Gastroesophageal sphincter (tissue), 4 donors: ENCODE data around the gene HS3ST2. TPM values are rescaled to one million over a fixed set of nuclear protein-coding genes. Genes with fewer than 3 reads are reported as not detected.
"Not testable (repeated sequence)": the region's sequence is repeated elsewhere in the genome, so short reads cannot be mapped to it uniquely, and the experiment has no call there.

Source experiments
- ATAC-seq: fragments of 150-250 bp; one replicate; pipeline ENCODE4 v1.9.1; 2016; ENCODE audit warnings: mild to moderate bottlenecking, moderate library complexity
- H3K27ac ChIP-seq, 4 donors: fragments of 200-600 bp; sonication (generic) in 3 of 4; 1 replicate in 3 of 4; 2 replicates in 1 of 4; pipeline ENCODE4 v1.5.1; 2016 to 2019
- H3K27me3 ChIP-seq: fragments of 200-600 bp; sonication (generic); one replicate; pipeline ENCODE4 v1.5.1; 2019
- H3K36me3 ChIP-seq, 2 donors: fragments of 200-600 bp; sonication (generic); one replicate each; pipeline ENCODE4 v1.5.1; 2019; ENCODE audit warnings: control low read depth in 1 of 2
- H3K4me1 ChIP-seq, 3 donors: fragments of 200-600 bp; sonication (generic); 1 replicate in 2 of 3; 2 replicates in 1 of 3; pipeline ENCODE4 v1.5.1; 2016 to 2019; ENCODE audit warnings: control low read depth in 2 of 3
- H3K4me3 ChIP-seq, 2 donors: fragments of 200-600 bp; sonication (generic); one replicate each; pipeline ENCODE4 v1.5.1; 2019; ENCODE audit warnings: mild to moderate bottlenecking in 1 of 2, moderate library complexity in 1 of 2
- H3K9me3 ChIP-seq, 3 donors: fragments of 200-600 bp; sonication (generic); one replicate each; pipeline ENCODE4 v1.5.1; 2017 to 2019; ENCODE audit warnings: control low read depth in 2 of 3
- EP300 ChIP-seq: sonication (generic); formaldehyde crosslinking; IDR thresholded peaks from one replicate; pipeline ENCODE4 v1.6.1; 2017; ENCODE audit warnings: antibody characterized with exemption, mild to moderate bottlenecking
- POLR2A ChIP-seq, 2 donors: fragments of 450-650 bp; IDR thresholded peaks; one replicate each; pipeline ENCODE4 v1.6.1; 2017; ENCODE audit warnings: antibody characterized with exemption in 2 of 2, mild to moderate bottlenecking in 2 of 2, moderate library complexity in 1 of 2
- POLR2AphosphoS5 ChIP-seq: sonication (generic); formaldehyde crosslinking; IDR thresholded peaks from one replicate; pipeline ENCODE4 v1.6.1; 2017; ENCODE audit warnings: antibody characterized with exemption
- WGBS, 2 donors: methylation state at CpG; one replicate each; pipeline ENCODE4 v1.1.5; 2018; ENCODE audit warnings: low coverage in 1 of 2; 5-methylcytosine and 5-hydroxymethylcytosine counted together
- total RNA-seq, 4 donors: library from RNA; depleted of rRNA; stranded (reverse); fragments of >200 nt; gene quantifications; one replicate each; pipeline ENCODE4 v1.1.0, GENCODE V29; 2016
- TF ChIP-seq, protein P1 (sequence below), 4 experiments: fragments of 200-600 bp in 2 of 4; fragments of 450-650 bp in 2 of 4; sonication (generic) in 1 of 4; IDR thresholded peaks; one replicate each; pipeline ENCODE4 v1.5.1; 2017 to 2019; ENCODE audit warnings: antibody characterized with exemption in 4 of 4, mild to moderate bottlenecking in 2 of 4, moderate library complexity in 2 of 4

The HS3ST2 gene
- total RNA-seq, 4 donors from 2014 or later = 0.66 to 2.0 (median 1.7) TPM

DNA sequence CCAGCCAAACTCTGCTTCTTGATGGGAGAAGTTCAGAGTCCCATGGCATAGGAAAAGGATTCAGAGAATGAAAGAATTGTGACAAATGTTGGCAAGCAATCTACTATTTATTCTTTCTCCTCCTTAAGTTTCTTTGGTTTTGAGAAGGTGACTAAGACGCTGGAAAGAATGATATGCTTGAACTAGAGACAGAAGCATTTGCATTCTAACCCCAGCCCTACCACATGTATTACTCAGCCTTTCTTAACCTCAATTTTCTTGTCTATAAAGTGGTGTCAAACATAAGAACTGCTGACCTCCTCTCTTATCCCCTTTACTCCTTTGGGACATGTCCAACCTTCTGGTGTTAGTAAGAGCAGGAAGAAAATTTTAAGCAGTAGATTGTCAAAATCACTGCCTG is 124.7 kb downstream of the HS3ST2 start:
- Histone ChIP-seq H3K4me3 (no peak overlapping the region), H3K4me1 (no peaks in the 10 kb centered on the region), H3K36me3 (no peaks in the 10 kb centered on the region), H3K27ac (no peak overlapping the region), H3K9me3 (no peaks in the 10 kb centered on the region), H3K27me3 (peaks cover 17% of the 10 kb centered on the region)
- WGBS, 2 donors = 44 to 60% methylated on average over 1 of the region's 1 CpG
- no peak for ATAC-seq
- TF ChIP-seq, protein P1, sequence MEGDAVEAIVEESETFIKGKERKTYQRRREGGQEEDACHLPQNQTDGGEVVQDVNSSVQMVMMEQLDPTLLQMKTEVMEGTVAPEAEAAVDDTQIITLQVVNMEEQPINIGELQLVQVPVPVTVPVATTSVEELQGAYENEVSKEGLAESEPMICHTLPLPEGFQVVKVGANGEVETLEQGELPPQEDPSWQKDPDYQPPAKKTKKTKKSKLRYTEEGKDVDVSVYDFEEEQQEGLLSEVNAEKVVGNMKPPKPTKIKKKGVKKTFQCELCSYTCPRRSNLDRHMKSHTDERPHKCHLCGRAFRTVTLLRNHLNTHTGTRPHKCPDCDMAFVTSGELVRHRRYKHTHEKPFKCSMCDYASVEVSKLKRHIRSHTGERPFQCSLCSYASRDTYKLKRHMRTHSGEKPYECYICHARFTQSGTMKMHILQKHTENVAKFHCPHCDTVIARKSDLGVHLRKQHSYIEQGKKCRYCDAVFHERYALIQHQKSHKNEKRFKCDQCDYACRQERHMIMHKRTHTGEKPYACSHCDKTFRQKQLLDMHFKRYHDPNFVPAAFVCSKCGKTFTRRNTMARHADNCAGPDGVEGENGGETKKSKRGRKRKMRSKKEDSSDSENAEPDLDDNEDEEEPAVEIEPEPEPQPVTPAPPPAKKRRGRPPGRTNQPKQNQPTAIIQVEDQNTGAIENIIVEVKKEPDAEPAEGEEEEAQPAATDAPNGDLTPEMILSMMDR (IDR thresholded peaks at IDR 0.05) = no peak
- TF ChIP-seq EP300 = no peak
- no peak for TF ChIP-seq POLR2A (IDR thresholded peaks at IDR 0.05)
- no peak for TF ChIP-seq POLR2AphosphoS5

DNA sequence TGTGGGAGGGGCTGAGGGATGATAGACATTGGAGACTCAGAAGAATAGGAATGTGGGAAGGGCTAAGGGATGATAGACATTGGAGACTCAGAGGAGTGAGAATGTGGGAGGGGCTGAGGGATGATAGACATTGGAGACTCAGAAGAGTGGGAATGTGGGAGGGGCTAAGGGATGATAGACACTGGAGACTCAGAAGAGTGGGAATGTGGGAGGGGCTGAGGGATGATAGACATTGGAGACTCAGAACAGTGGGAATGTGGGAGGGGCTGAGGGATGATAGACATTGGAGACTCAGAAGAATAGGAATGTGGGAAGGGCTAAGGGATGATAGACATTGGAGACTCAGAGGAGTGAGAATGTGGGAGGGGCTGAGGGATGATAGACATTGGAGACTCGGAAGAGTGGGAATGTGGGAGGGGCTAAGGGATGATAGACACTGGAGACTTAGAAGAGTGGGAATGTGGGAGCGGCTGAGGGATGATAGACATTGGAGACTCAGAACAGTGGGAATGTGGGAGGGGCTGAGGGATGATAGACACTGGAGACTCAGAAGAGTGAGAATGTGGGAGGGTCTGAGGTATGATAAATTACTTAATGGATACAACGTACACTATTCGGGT is 125.9 kb downstream of the HS3ST2 start:
- not testable (repeated sequence) for ATAC-seq, H3K27ac ChIP-seq, H3K4me1 ChIP-seq, H3K36me3 ChIP-seq, H3K4me3 ChIP-seq, H3K9me3 ChIP-seq
- peaks cover 14% of the 10 kb centered on the region for H3K27me3 ChIP-seq
- 54 to 72% methylated on average over 4 of the region's 4 CpGs for WGBS, 2 donors

DNA sequence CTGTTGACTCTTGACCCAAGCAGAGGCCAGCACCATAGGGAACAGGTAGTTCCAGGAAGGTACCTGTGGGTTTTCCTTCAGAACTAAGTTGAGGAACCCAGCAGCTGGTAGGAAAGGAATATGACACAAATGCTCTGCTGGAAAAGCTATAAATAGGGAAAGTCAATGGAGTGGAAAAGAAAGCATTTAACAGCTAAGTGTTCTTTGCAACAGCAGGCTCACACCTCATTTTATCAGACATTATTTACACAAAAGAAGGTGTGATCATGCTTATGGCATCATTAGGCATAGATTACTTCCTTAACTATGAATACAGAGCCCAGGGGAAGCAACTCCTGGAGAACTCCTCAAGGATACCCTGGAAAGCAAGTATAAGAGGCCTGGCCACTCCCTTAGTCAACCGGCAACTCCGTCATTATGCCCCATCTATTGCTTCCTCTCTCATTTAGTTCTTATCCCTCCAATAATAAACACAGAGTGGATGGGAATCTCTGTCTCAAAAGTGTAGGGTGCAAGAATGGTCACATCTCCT is 128.1 kb downstream of the HS3ST2 start:
- TF ChIP-seq, protein P1 (IDR thresholded peaks at IDR 0.05) = no peak
- no peak for TF ChIP-seq EP300
- TF ChIP-seq POLR2AphosphoS5 = no peak
- TF ChIP-seq POLR2A (IDR thresholded peaks at IDR 0.05) = no peak
- Histone ChIP-seq H3K36me3 (no peaks in the 10 kb centered on the region), H3K27me3 (peaks cover 14% of the 10 kb centered on the region), H3K4me3 (no peak overlapping the region), H3K9me3 (no peaks in the 10 kb centered on the region), H3K27ac (no peak overlapping the region), H3K4me1 (no peaks in the 10 kb centered on the region)
- WGBS, 2 donors = 83 to 91% methylated on average over 2 of the region's 2 CpGs
- ATAC-seq = no peak

DNA sequence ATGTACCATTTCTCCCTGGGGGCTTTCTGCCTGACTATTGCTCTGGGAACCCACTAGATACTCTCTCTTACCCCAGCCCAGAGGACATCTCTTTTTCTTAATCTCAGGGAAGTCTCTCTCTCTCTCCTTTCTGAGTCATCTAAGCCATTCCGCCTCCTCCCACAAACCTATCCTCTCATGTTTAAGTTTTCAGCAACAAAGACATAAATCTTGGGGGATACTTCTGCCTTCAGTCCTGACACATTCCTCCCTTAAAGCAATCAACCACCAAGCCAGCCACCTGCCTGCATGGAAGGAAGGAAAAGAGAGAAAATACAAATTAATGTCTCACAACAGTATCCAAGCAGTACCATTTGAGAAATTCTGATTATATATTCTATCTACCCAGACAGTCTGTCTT is 128.8 kb downstream of the HS3ST2 start:
- H3K27me3 ChIP-seq = peaks cover 16% of the 10 kb centered on the region
- TF ChIP-seq POLR2A (IDR thresholded peaks at IDR 0.05) = no peak
- no peak for TF ChIP-seq EP300
- TF ChIP-seq, protein P1 (IDR thresholded peaks at IDR 0.05) = no peak
- TF ChIP-seq POLR2AphosphoS5 = no peak
- H3K27ac ChIP-seq = no peak overlapping the region
- no peaks in the 10 kb centered on the region for H3K36me3 ChIP-seq
- WGBS, 2 donors = no CpG with 5 or more reads among the region's 1 CpG
- ATAC-seq = no peak
- no peaks in the 10 kb centered on the region for H3K9me3 ChIP-seq
- peaks cover 0 to under 1% (median 0%) of the 10 kb centered on the region in 3 donors for H3K4me1 ChIP-seq
- H3K4me3 ChIP-seq = no peak overlapping the region

DNA sequence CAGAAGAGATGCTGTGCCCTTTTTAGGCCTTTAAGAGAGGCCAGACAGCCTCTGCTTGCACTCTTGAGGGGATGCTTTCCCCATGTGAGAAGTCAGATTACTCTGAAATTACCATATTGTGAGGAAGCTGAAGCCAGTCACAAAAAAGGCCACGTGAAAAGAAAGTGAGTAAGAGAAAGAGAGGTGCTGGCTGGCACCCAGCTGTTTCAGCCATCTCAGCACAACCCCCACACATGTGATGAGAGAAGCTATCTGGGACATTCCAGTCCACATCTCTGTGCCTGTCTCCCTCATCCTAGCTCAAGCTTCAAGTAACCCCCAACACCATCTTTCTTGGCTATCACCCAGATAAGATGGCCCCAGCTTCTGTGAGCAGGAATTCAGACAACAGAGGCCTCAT is 131.4 kb downstream of the HS3ST2 start:
- TF ChIP-seq POLR2AphosphoS5 (no peak), EP300 (no peak), POLR2A (IDR thresholded peaks at IDR 0.05) (no peak)
- TF ChIP-seq, protein P1 (IDR thresholded peaks at IDR 0.05) = no peak
- H3K27ac ChIP-seq = no peak overlapping the region
- 11 to 14% methylated on average over 1 of the region's 1 CpG for WGBS, 2 donors
- H3K9me3 ChIP-seq = no peaks in the 10 kb centered on the region
- no peak overlapping the region for H3K4me3 ChIP-seq
- H3K4me1 ChIP-seq = peaks cover 0 to 16% (median 6%) of the 10 kb centered on the region in 3 donors
- ATAC-seq = no peak
- H3K36me3 ChIP-seq = no peaks in the 10 kb centered on the region
- peaks cover 38% of the 10 kb centered on the region for H3K27me3 ChIP-seq
